ENCODE results near the gene TECPR2.

The TECPR2 gene

GRCh38 chr14:102464006-102464405, 101.3 kb downstream of the TECPR2 start:
- DNase-seq, result no peak

GRCh38 chr14:102464846-102465341, 102.2 kb downstream of the TECPR2 start:
- DNase-seq, result no peak

GRCh38 chr14:102469261-102469660, 106.5 kb downstream of the TECPR2 start:
- no peak for DNase-seq

GRCh38 chr14:102471921-102472790, 109.4 kb downstream of the TECPR2 start:
- DNase-seq, result peak in 7 of 58 donors; percentile 8 to 44 (median 16)

GRCh38 chr14:102472791-102473150, 110.0 kb downstream of the TECPR2 start:
- DNase-seq, result peak in 19 of 58 donors; percentile 9 to 44 (median 26)

- DNase-seq, result no peak
These were observed 110.8 kb downstream of the TECPR2 start for GRCh38 chr14:102473559-102473958.

- peak in 34 of 58 donors; percentile 16 to 70 (median 48) for DNase-seq
These were observed 112.2 kb downstream of the TECPR2 start for GRCh38 chr14:102474934-102475333.

- DNase-seq, result no peak
These were observed 116.4 kb downstream of the TECPR2 start for GRCh38 chr14:102479107-102479506.

GRCh38 chr14:102479777-102480176, 117.0 kb downstream of the TECPR2 start:
- DNase-seq, result peak in 17 of 58 donors; percentile 27 to 63 (median 40)

- DNase-seq, result peak in 2 of 58 donors; percentile 2 to 50
These were observed 118.6 kb downstream of the TECPR2 start for GRCh38 chr14:102481371-102481770.

- DNase-seq, result peak in 3 of 58 donors; percentile 27 to 70 (median 31)
These were observed 119.1 kb downstream of the TECPR2 start for GRCh38 chr14:102481791-102482238.

- DNase-seq, result no peak
These were observed 121.6 kb downstream of the TECPR2 start for GRCh38 chr14:102484316-102484715.

- DNase-seq, result no peak
These were observed 123.2 kb downstream of the TECPR2 start for GRCh38 chr14:102485693-102486512.

- DNase-seq, result no peak
These were observed 123.9 kb downstream of the TECPR2 start for GRCh38 chr14:102486513-102487203.

GRCh38 chr14:102487204-102487577, 124.5 kb downstream of the TECPR2 start:
- DNase-seq, result no peak

- no peak for DNase-seq
These were observed 127.7 kb downstream of the TECPR2 start for GRCh38 chr14:102490456-102490855.

- DNase-seq, result no peak
These were observed 128.6 kb downstream of the TECPR2 start for GRCh38 chr14:102491366-102491765.

GRCh38 chr14:102491786-102492530, 129.2 kb downstream of the TECPR2 start:
- no peak for DNase-seq

GRCh38 chr14:102492531-102492910, 129.8 kb downstream of the TECPR2 start:
- no peak for DNase-seq

- DNase-seq, result peak in 2 of 58 donors; percentile 29 to 42
These were observed 130.4 kb downstream of the TECPR2 start for GRCh38 chr14:102493096-102493495.

GRCh38 chr14:102493585-102493984, 130.8 kb downstream of the TECPR2 start:
- DNase-seq, result no peak
